ENCODE results near the gene CYP27A1.

DNA sequence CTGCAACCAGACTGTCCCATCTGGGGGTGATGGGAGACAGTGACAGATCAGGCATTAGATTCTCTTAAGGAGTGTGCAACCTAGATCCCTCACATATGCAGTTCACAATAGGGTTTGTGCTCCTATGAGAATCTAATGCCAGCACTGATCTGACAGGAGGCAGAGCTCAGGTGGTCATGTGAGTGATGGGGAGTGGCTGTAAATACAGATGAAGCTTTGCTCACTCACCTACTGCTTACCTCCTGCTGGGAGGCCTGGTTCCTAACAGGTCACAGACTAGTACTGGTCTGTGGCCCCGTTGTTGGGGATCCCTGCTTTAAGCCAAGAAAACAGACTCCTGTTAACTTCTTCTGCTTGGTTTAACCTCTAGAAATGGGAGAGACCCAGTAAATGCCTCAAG, 3.2 kb downstream of the CYP27A1 start:
- TF ChIP-seq, protein P1, sequence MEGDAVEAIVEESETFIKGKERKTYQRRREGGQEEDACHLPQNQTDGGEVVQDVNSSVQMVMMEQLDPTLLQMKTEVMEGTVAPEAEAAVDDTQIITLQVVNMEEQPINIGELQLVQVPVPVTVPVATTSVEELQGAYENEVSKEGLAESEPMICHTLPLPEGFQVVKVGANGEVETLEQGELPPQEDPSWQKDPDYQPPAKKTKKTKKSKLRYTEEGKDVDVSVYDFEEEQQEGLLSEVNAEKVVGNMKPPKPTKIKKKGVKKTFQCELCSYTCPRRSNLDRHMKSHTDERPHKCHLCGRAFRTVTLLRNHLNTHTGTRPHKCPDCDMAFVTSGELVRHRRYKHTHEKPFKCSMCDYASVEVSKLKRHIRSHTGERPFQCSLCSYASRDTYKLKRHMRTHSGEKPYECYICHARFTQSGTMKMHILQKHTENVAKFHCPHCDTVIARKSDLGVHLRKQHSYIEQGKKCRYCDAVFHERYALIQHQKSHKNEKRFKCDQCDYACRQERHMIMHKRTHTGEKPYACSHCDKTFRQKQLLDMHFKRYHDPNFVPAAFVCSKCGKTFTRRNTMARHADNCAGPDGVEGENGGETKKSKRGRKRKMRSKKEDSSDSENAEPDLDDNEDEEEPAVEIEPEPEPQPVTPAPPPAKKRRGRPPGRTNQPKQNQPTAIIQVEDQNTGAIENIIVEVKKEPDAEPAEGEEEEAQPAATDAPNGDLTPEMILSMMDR (conservative IDR thresholded peaks at IDR 0.05; ENCODE audit: low read length): no peak
- no peak for TF ChIP-seq EZH2phosphoT487 (IDR thresholded peaks at IDR 0.05; ENCODE audit: borderline replicate concordance, low read depth, low read length)
